GM23248 (cell line): Measurements from ENCODE around the gene KCNQ4.

ENCODE experiments used
- EZH2 ChIP-seq: fragments of 200-600 bp; sonication (generic); IDR thresholded peaks from 2 replicates; pipeline ENCODE4 v1.6.1; 2018; ENCODE audit warnings: antibody characterized with exemption, mild to moderate bottlenecking; ENCODE audit not compliant: insufficient read depth, poor library complexity, severe bottlenecking
- EZH2phosphoT487 ChIP-seq: fragments of 200-600 bp; sonication (generic); IDR thresholded peaks from 2 replicates; pipeline ENCODE4 v1.6.1; 2018; ENCODE audit warnings: antibody characterized with exemption, moderate library complexity, mild to moderate bottlenecking, low read depth; ENCODE audit not compliant: insufficient read depth

DNA sequence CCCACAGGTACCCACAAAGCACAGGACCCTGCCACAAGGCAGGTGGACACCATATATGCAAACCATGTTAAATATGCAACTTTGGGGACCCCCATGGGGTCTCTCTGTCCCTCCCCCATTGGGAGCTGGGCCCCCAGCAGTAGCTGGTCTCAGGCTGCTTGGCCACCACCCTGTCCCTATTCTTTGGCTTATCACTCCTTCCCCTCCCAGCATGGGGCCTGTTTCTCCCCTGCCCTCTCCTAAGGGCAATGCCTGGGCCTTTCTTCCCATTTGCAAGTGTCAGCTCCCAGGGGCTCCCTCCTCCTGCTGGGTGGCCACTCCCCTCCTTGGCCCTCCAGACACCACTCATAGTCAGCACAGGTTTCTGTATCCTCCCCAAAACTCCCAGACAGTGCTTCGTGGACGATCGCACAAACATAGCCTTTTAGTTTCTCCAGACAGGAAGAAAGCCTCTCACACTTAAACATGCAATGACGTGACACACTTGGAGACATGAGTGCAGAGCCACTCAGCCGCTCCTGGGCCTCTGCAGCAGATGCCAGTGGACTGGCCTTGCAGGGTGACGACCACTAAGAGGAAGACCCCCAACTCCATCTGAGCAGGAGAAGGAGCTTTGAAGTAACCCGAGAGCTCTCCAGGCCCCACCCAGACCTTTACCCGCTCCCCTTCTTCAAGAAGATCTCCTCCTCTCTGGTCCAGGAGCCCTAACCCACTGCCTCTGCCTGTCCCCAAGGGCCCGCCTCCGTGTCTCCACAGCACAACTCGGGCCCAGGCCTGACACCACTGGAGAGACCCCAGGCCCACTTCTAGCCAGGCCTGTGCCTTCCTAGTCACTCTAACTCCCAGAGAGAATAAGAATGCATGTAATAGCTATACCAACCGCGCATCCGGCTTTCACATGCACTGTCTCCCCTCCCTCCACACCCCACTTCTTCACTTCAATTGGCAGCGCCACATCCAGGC is 55.7 kb downstream of the KCNQ4 start:
- TF ChIP-seq EZH2 (no peak), EZH2phosphoT487 (no peak)
